Esophagus squamous epithelium (tissue), 4 donors: Measurements from ENCODE around the gene KMT2C.
A peak's percentile ranks its signal among the peaks of the same experiment; 100 is the strongest.
"Not testable (repeated sequence)": the region's sequence is repeated elsewhere in the genome, so short reads cannot be mapped to it uniquely, and the experiment has no call there.

Source experiments
- CTCF ChIP-seq, 6 experiments: fragments of 450-650 bp in 4 of 6; fragments of 200-600 bp in 2 of 6; sonication (generic) in 2 of 6; IDR thresholded peaks; one replicate each; pipeline ENCODE4 v1.5.1; 2016 to 2019; ENCODE audit warnings: antibody characterized with exemption in 6 of 6, mild to moderate bottlenecking in 4 of 6, moderate library complexity in 4 of 6
- POLR2A ChIP-seq, 4 donors: fragments of 450-650 bp; IDR thresholded peaks; one replicate each; pipeline ENCODE4 v1.6.1; 2017; ENCODE audit warnings: antibody characterized with exemption in 4 of 4, mild to moderate bottlenecking in 4 of 4, moderate library complexity in 3 of 4

- TF ChIP-seq POLR2A (IDR thresholded peaks at IDR 0.05): not testable (repeated sequence)
- TF ChIP-seq CTCF (IDR thresholded peaks at IDR 0.05): peak in 5 of 6 experiments; percentile 25 to 52 (median 41)
These were observed 41.6 kb downstream of the KMT2C start for GRCh38 chr7:152394214-152394613.
